OCI-LY7 (cell line): ENCODE data around the gene CEND1. TPM values are rescaled to one million over a fixed set of nuclear protein-coding genes. Genes with fewer than 3 reads are reported as not detected.

ENCODE experiments used
- BruUV-seq: library from RNA; stranded (reverse); fragments of 400-500 nt; replicated peaks from 2 replicates; lab custom pipeline; 2021; lab: Mats Ljungman, UMichigan
- CTCF ChIA-PET: fragments of 300-600 bp; sonication (Branson Sonifier 250); formaldehyde crosslinking; loops from one replicate; lab custom pipeline; 2022; ENCODE audit warnings: antibody characterized with exemption; ENCODE audit not compliant: unreplicated experiment; lab: Charles Lee
- POLR2A ChIA-PET: fragments of 300-600 bp; sonication (Branson Sonifier 250); formaldehyde crosslinking; loops from one replicate; lab custom pipeline; 2022; ENCODE audit warnings: antibody characterized with exemption; lab: Charles Lee
- DNase-seq: peaks from one replicate; pipeline ENCODE4 v3.0.0-alpha.2; 2015; ENCODE audit warnings: low spot score
- H2AFZ ChIP-seq: fragments of 200-600 bp; sonication (generic), shearing (Covaris generic); 2 replicates; pipeline ENCODE4 v1.6.1; 2014; ENCODE audit warnings: mild to moderate bottlenecking, antibody characterized with exemption, low read length, moderate library complexity
- H3K27ac ChIP-seq: fragments of 200-600 bp; sonication (generic); 2 replicates; pipeline ENCODE4 v1.5.1; 2014; ENCODE audit warnings: mixed run types, low read depth, mild to moderate bottlenecking, moderate library complexity, low read length, inconsistent platforms; ENCODE audit not compliant: poor library complexity, severe bottlenecking
- H3K36me3 ChIP-seq: fragments of 200-600 bp; sonication (generic); 2 replicates; pipeline ENCODE4 v1.6.1; 2014; ENCODE audit warnings: mild to moderate bottlenecking, antibody characterized with exemption, low read length, moderate library complexity, mixed read lengths; ENCODE audit not compliant: insufficient read depth
- H3K4me1 ChIP-seq: fragments of 200-600 bp; sonication (generic); 2 replicates; pipeline ENCODE4 v1.5.1; 2014; ENCODE audit warnings: mild to moderate bottlenecking, low read length; ENCODE audit not compliant: insufficient read depth, poor library complexity, severe bottlenecking
- H3K4me2 ChIP-seq: fragments of 200-600 bp; sonication (generic); 2 replicates; pipeline ENCODE4 v1.6.1; 2014; ENCODE audit warnings: mild to moderate bottlenecking, low read length
- H3K4me3 ChIP-seq: fragments of 200-600 bp; sonication (generic); 2 replicates; pipeline ENCODE4 v1.5.1; 2014; ENCODE audit warnings: mild to moderate bottlenecking, low read depth, low read length; ENCODE audit not compliant: poor library complexity, severe bottlenecking
- H3K79me2 ChIP-seq: fragments of 200-600 bp; sonication (generic); 2 replicates; pipeline ENCODE4 v1.6.1; 2016; ENCODE audit warnings: low read depth, mild to moderate bottlenecking, low read length, moderate library complexity, mixed read lengths; ENCODE audit not compliant: insufficient read depth
- H3K9me2 ChIP-seq: fragments of 200-600 bp; sonication (generic); 2 replicates; pipeline ENCODE4 v1.6.1; 2016; ENCODE audit warnings: mild to moderate bottlenecking, low read length, mixed read lengths; ENCODE audit not compliant: insufficient read depth
- H3K9me3 ChIP-seq: fragments of 200-600 bp; sonication (generic); 2 replicates; pipeline ENCODE4 v1.6.1; 2014; ENCODE audit warnings: mild to moderate bottlenecking, mixed run types, low read length, mixed read lengths
- H4K20me1 ChIP-seq: fragments of 200-600 bp; sonication (generic); 2 replicates; pipeline ENCODE4 v1.6.1; 2014; ENCODE audit warnings: mild to moderate bottlenecking, antibody characterized with exemption, low read length, moderate library complexity, mixed read lengths; ENCODE audit not compliant: insufficient read depth
- EZH2phosphoT487 ChIP-seq: fragments of 200-600 bp; sonication (generic); IDR thresholded peaks from 2 replicates; pipeline ENCODE4 v1.6.1; 2018; ENCODE audit warnings: low read depth, borderline replicate concordance, mild to moderate bottlenecking, mixed run types, antibody characterized with exemption, low read length, moderate library complexity, mixed read lengths
- intact Hi-C: fragments of 100-400 bp; cut with micrococcal nuclease; formaldehyde crosslinking; loops from one replicate; pipeline ENCODE4 v1.10.0; 2022; ENCODE audit not compliant: unreplicated experiment
- total RNA-seq, 2 experiments: library from RNA; depleted of rRNA in 1 of 2; stranded (reverse); fragments of >200 nt in 1 of 2; shearing (Covaris generic) in 1 of 2; gene quantifications; 2 replicates each; pipeline ENCODE4 v1.2.3, GENCODE V29; 2014 to 2022
- TF ChIP-seq, protein P1 (sequence below): fragments of 200-600 bp; sonication (generic); conservative IDR thresholded peaks from 2 replicates; pipeline ENCODE4 v1.5.1; 2014; ENCODE audit warnings: mild to moderate bottlenecking, antibody characterized with exemption, low read length, moderate library complexity, mixed read lengths

CEND1 gene
- total RNA-seq, 2 experiments from 2014 or later, result 17.5 to 32.5 TPM

DNA sequence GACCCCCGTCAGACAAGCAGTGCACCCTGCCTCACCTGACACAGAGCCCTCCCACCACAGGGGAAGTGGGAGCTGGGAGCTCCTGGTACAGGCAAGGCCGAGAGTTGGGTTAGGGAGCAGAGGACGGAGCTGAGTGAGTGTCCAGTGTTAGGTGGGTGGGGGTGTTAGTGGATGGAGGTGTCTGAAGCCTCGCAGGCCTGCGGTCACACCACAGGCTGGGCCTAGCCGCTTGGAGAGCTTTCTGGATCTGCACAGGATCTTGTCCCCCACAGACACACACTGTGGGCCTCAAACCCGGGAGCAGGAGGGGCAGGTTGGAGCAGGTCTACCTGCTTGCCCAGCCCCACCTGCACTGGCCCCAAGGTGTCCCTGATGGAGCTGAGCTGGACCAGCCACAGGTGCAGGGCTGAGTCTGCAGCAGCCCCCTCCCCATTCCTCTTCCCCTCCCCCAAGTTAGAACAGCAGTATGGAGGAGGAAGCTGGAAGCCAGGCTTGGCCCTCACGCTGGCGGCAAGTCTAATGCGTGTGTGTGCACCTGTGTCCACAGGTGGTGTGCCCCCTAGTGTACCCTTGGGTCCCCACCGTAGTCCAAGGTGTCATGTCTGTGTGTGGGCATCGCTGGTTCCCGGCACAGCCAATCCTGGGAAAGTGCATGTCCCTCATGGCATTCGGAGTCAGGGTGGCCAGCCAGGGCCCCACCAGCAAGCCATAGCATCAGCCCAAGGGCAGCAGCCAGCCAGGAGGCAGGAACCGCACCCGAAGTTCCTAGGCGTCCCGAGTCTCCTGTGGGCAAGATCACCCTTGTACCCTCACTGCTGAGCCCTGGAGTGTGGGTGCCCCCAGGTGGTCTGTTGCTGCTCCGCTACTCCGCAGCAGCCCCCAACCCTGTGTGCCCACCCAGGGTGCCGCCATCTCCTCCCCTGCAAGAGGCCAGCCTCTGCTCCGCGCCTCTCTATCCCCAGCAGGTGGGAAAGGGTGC, 10.6 kb downstream of the CEND1 start:
- POLR2A ChIA-PET, result interaction anchor here (0.6 to 1.0 kb wide), 2 partner anchors 31 to 167 kb away, joined by 3 read pairs; no protein-coding TSS in a partner anchor
- Histone ChIP-seq H3K36me3 (peaks cover 7% of the 10 kb centered on the region; the same call in 1 of the 2 replicates), H2AFZ (no peak overlapping the region), H4K20me1 (no peaks in the 10 kb centered on the region), H3K4me3 (no peak overlapping the region), H3K9me2 (no peaks in the 10 kb centered on the region), H3K79me2 (peaks cover 26% of the 10 kb centered on the region), H3K9me3 (no peaks in the 10 kb centered on the region), H3K4me1 (peaks cover 22% of the 10 kb centered on the region), H3K4me2 (peak overlapping the region; percentile 81; the same call in 1 of the 2 replicates), H3K27ac (no peak overlapping the region)
- no peak for DNase-seq
- BruUV-seq, result TSS peak; percentile 26
- CTCF ChIA-PET, result no interaction called here
- no peak for TF ChIP-seq EZH2phosphoT487
- TF ChIP-seq, protein P1, sequence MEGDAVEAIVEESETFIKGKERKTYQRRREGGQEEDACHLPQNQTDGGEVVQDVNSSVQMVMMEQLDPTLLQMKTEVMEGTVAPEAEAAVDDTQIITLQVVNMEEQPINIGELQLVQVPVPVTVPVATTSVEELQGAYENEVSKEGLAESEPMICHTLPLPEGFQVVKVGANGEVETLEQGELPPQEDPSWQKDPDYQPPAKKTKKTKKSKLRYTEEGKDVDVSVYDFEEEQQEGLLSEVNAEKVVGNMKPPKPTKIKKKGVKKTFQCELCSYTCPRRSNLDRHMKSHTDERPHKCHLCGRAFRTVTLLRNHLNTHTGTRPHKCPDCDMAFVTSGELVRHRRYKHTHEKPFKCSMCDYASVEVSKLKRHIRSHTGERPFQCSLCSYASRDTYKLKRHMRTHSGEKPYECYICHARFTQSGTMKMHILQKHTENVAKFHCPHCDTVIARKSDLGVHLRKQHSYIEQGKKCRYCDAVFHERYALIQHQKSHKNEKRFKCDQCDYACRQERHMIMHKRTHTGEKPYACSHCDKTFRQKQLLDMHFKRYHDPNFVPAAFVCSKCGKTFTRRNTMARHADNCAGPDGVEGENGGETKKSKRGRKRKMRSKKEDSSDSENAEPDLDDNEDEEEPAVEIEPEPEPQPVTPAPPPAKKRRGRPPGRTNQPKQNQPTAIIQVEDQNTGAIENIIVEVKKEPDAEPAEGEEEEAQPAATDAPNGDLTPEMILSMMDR, result peak; percentile 30; the same call in 1 of the 2 replicates
- intact Hi-C loops, result no loop called here

DNA sequence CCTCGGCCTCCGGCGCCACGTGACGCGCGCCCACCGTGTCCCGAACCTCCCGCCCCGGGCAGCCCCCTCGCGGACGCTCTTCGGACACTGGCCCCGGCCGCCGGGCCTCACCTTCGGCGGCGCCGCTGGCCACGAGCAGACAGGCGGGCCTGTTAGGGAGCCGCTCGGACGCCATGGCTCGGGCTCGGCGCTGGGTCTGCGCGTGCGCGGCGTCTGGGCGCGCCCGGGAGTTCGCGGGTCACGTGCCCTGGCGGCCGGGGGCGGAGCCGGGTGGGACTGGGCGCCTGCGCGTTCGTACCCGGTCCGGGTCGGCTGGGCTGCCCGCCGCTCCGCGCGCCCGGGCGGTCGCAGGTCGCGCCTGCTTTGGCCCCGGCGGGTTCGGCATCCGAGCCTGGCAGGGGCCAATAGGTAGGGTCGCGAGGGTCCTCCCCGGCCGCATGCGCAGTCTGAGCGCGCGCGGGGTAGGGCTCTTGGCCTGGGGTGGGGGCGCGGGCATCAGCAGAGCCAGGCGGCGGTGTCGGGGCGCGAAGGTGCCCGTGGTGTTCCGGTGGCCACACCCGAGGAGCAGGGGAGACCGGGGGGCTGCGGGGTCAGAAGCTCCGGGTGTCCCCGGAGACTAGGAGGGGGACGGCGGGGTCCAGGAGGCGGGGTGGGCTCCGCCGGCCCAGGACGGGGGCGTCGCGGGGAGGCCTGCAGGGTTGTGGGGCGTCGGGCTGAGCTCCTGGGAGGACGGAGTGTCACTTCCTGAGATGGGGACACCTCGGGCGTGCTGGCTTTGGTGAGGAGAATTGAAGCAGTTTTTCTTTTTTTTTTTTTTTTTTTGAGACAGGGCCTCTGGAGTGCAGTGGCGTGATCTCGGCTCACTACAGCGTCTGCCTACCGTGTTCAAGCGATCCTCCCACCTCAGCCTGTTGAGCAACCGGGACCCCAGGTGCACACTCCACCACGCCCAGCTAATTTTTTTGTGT, 12.3 kb downstream of the CEND1 start, which contains the start of gene GATD1:
GATD1 (minus strand) TSS at position 200 of the 968 bp plus-strand sequence; CDS start at position 175, 25 bp downstream.
- H3K4me3 ChIP-seq, result peak within 1 kb of the TSS; percentile 95
- H2AFZ ChIP-seq, result peak within 1 kb of the TSS; percentile 71; the same call in 1 of the 2 replicates
- peaks cover 32% of the 10 kb centered on the region for H3K79me2 ChIP-seq
- BruUV-seq, result no TSS peak
- no peaks in the 10 kb centered on the region for H3K9me3 ChIP-seq
- H4K20me1 ChIP-seq, result no peaks in the 10 kb centered on the region
- intact Hi-C loops, result loop anchor here (2.0 kb wide), 1 partner anchor 19 kb away; no protein-coding TSS in a partner anchor
- peaks cover 24% of the 10 kb centered on the region; the same call in 1 of the 2 replicates for H3K36me3 ChIP-seq
- peak within 1 kb of the TSS; percentile 90 for H3K4me2 ChIP-seq
- peaks cover 22% of the 10 kb centered on the region for H3K4me1 ChIP-seq
- H3K27ac ChIP-seq, result peak within 1 kb of the TSS; percentile 57
- no peaks in the 10 kb centered on the region for H3K9me2 ChIP-seq
- ChIA-PET POLR2A (interaction anchor here (0.6 to 2.2 kb wide), 5 partner anchors 13 to 148 kb away, joined by 3 to 9 read pairs (median 5); partner anchors contain the start of genes CEND1, DEAF1 and TALDO1), CTCF (no interaction called here)
- TF ChIP-seq EZH2phosphoT487, result no peak
- TF ChIP-seq, protein P1, result no peak
- DNase-seq, result peak; percentile 93
